ENCODE results near the gene WDR64.
"Not testable (repeated sequence)": the region's sequence is repeated elsewhere in the genome, so short reads cannot be mapped to it uniquely, and the experiment has no call there.

Gene WDR64

GRCh38 chr1:241632987-241633386 lies 19.1 kb upstream of the WDR64 start:
- DNase-seq: no peak

- DNase-seq: no peak
Observed at GRCh38 chr1:241635556-241636152, 16.4 kb upstream of the WDR64 start.

- no peak for DNase-seq
Observed at GRCh38 chr1:241636291-241636690, 15.8 kb upstream of the WDR64 start.

DNA sequence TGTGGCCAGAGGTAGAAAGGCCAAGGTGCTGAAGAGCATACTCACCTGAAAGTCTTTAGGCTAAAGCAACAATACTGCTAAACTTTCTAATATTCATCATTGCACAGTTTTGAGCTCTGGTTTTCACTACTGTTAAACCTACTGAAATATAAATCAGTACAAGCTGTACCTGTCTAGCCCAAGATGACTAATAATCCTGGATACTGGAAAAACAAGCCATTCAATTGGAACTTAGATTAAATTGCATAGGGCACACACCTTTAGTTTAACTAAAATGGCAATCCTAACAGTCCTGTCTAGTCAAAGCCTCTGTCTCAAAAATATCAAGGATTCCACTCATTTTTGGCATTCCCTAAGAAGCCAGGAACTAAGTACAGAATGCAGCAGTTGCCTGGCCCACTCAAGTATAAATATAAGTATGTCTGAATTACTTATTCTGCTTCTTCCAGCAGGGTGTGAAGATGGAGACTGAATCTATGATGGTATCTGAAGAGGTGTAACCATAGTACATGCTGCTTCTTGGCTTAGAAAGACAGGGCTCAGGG lies 15.0 kb upstream of the WDR64 start:
- DNase-seq: no peak

DNA sequence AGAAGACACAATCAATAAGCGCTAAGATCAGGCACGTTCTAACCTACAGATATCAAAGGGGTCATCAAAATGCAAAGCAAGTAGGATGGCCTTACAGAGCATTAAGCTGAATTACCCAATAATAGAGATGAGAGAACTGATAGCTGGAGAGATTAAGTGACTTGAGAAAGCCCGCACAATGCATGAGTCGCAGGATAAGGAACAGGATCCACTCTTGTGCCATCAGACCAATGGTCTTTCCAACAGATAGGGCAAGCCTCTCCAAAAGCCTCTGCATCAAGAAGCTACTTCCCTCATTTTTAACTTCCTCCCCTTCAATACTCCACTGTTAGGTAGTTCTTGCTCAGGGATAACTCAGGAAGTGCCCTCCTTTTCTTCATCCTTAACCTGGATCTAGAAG lies 14.5 kb upstream of the WDR64 start:
- DNase-seq: no peak

- DNase-seq: no peak
Observed at GRCh38 chr1:241638099-241638682, 13.9 kb upstream of the WDR64 start.

GRCh38 chr1:241638909-241639622 lies 13.0 kb upstream of the WDR64 start:
- peak; percentile 4 to 10 for DNase-seq

- peak in 1 of 2 experiments; percentile 53 for DNase-seq
Observed at GRCh38 chr1:241639623-241640148, 12.4 kb upstream of the WDR64 start.

DNA sequence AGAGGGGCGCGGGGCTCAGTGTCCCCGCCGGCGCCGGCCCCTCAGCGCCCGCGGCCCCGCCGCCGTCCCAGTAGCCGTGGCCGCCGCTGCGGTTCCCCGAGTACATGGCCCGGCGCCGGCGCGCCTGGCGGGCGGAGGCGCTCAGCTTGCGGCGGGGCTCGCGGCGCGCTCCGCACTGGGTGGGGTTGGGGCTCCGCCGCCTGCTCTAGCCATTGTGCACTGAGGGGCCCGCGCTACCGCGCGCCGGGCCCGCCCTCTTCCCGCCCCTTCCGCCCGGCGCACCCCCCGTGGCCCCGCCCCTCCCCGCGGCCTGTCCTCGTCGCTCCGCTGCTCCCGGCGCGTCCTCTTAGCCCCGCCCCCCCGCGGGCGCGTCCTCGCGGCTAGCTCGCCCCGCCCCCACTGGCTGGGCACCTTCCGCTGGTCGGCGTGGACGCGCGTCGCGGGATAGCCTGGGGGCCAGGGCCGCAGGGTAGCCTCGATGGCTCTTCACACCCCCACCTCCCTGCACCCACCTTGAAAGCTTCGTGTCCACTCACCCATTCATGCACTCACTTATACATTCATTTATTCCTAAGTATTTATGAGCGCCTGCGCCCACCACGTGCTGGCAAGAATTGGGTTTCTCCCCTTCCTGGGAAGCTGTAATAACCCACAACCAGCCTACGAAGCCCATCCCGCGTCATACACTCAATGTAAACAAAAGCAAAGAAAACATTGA lies 11.8 kb upstream of the WDR64 start, which contains the start of the genes CHML and OPN3:
Gene CHML (minus strand): TSS at position 221 of the 718 bp plus-strand sequence. CDS start 4,603 bp downstream, outside the sequence.
Gene OPN3 (minus strand): TSS at position 221 of the 718 bp plus-strand sequence. CDS start 115 bp downstream, at position 106.
- peak; percentile 23 to 92 for DNase-seq

GRCh38 chr1:241640867-241641622 lies 11.0 kb upstream of the WDR64 start:
- DNase-seq: no peak

- no peak for DNase-seq
Observed at GRCh38 chr1:241641773-241642592, 10.1 kb upstream of the WDR64 start.

DNA sequence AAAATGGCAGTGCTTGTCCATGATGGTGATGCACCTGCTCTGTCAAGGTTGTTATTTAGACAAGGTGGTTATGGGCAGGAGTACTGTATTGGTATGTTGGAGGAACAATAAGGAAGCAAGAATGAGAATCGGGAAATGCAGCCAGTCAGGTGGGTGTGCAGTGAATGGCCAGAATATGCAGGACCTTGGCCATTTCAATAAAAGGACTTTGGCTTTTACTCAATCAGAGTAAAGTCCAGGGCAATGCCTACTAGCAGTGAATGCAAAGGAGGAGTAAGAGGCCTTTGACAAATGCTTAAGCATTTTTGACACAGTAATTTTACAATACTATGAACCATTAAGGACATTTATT lies 9.5 kb upstream of the WDR64 start:
- DNase-seq: no peak

DNA sequence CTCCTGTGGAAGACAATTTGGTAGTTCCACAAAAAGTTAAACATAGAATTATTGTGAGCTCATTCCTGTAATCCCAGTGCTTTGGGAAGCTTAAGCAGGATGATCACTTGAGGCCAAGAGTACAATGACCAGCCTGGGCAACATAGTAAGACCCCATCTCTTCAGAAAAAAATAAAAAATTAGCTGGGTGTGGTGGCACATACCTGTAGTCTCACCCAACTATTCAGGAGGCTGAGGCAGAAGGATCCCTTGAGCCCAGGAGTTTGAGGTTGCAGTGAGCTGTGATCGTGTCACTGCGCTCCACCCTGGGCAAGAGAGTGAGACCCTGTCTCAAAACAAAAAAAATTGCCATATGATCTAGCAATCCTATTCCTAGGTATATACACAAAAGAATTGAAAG lies 7.8 kb upstream of the WDR64 start:
- DNase-seq: no peak

DNA sequence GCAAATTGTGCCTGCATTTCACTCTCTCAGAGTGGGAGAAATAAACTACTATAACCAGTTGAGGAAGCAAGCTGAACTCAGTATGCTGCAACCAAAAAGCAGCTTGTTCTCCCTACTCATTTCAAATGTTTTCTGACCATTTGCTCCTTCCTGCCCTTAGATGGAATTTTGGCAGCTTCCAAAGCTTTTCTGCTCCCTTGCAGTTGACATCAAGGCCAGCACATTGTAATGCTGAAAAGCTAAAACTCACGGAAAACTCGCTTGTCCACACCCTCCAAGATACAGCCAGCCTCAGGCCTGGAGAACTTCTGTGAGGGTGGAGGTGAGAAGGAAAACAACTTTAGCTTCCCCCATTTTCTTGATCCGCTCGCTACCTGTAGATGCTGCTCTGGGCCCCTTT lies 6.9 kb upstream of the WDR64 start:
- no peak for DNase-seq

GRCh38 chr1:241646201-241646600 lies 5.9 kb upstream of the WDR64 start:
- no peak for DNase-seq

DNA sequence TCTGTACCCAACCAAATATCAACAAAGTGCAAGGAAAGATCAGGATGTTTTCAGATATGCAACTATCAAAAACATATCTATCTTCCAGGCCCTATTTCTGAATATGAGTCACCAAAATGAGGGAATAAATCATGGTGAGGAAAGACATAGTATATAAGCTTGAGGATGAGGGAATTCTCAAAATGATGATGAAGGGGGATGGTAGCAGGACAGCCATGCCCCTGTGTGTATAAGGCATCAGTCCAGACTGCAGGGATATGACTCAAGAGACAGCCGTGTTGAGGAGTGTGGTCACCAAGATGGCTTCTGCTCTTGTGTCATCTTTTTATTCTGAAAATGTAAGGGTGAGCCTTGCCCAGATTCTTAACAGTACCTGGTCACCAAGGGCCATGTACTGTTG lies 4.4 kb upstream of the WDR64 start:
- DNase-seq: no peak

DNA sequence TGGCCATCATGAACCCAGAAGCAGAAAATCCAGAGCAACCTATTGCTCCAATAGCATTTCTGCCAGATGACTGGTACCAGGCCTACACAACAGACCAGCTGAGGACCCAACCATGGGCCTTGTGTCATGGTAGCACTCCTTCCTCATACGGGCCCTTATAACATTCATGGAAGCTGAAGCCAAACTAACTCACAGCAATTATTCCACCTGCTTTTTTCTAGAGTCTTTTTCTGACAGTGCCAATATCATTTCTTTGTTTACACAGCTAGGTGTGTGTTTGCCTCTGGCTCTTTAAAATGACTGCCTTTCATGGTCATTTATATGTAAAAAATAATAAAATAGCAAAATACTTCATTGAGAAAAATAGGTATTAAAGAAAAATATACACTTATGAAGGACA lies 3.9 kb upstream of the WDR64 start:
- no peak for DNase-seq

DNA sequence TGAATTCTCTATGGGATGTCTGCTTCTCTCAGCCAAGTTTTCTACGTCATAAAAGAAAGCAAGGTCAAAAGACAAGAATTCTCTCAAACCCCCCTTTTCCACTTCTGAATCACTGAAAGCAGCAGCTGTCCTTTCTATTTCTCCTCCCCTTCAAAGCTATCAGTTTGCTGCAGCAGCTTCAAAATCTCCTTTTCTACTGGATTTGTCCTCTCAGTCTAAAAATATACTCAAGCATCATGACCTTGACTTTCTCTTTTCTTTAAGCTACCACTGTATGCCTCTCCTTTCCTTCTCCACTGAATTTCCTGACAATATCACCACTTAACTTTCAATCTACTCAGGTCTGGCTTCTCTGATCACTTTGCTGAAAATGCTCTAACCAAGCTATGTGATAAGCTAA lies 1.9 kb downstream of the WDR64 start:
- no peak for DNase-seq

DNA sequence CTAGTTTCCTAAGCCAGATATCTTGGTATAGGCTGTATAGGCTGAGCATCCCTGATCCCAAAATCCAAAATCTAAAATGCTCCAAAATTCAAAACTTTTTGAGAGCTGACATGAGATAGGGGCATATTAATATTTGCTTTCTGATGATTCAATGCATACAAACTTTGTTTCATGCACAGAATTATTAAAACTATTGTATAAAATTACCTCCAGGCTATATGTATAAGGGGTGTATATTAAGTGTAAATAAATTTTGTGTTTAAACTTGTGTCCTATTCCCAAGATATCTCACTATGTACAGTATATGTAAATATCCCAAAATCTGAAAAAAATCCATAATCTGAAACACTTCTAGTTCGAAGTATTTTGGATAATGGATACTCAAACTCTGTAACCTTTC lies 2.6 kb downstream of the WDR64 start:
- DNase-seq: no peak

GRCh38 chr1:241658081-241658793 lies 6.2 kb downstream of the WDR64 start:
- DNase-seq: no peak

DNA sequence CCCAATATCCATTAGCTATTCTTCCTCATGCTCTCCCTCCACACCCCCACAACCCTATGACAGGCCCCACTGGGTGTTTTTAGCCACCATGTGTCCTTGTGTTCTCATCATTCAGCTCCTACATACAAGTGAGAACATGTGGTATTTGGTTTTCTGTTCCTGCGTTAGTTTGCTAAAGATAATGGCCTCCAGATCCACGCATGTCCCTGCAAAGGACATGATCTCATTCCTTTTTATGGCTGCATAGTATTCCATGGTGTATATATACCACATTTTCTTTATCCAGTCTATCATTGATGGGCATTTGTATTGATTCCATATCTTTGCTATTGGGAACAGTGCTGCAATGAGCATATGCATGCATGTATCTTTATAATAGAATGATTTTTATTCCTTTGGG lies 6.9 kb downstream of the WDR64 start:
- DNase-seq: not testable (repeated sequence)

Measured in NCI-H526 (cell line).